RWPE2 (cell line): ENCODE measurements around the gene IL23R.
"Not testable (repeated sequence)": the region's sequence is repeated elsewhere in the genome, so short reads cannot be mapped to it uniquely, and the experiment has no call there.

ENCODE experiments used
- ATAC-seq: fragments of 200-7000 bp; cut with Tn5 transposase; 3 replicates; pipeline ENCODE4 v1.9.1; 2021; ENCODE audit warnings: low read depth
- DNase-seq: peaks from one replicate; pipeline ENCODE4 v3.0.0-alpha.2; 2020; ENCODE audit warnings: low spot score
- H3K27ac ChIP-seq: fragments of 450-650 bp; 2 replicates; pipeline ENCODE4 v1.5.1; 2017; ENCODE audit warnings: mild to moderate bottlenecking; ENCODE audit not compliant: poor library complexity, severe bottlenecking
- H3K27me3 ChIP-seq: fragments of 250-450 bp; sonication (Bioruptor Pico); 2 replicates; pipeline ENCODE4 v1.5.1; 2021; ENCODE audit warnings: mild to moderate bottlenecking, moderate library complexity; ENCODE audit not compliant: insufficient read depth, poor library complexity, severe bottlenecking
- H3K36me3 ChIP-seq: fragments of 250-450 bp; sonication (Bioruptor Pico); 2 replicates; pipeline ENCODE4 v1.5.1; 2020; ENCODE audit warnings: low read depth, mild to moderate bottlenecking, moderate library complexity
- H3K4me1 ChIP-seq: fragments of 250-450 bp; sonication (Bioruptor Pico); 2 replicates; pipeline ENCODE4 v1.5.1; 2021; ENCODE audit warnings: mild to moderate bottlenecking, moderate library complexity; ENCODE audit not compliant: insufficient read depth, poor library complexity, severe bottlenecking
- H3K4me3 ChIP-seq: fragments of 250-450 bp; sonication (Bioruptor Pico); 2 replicates; pipeline ENCODE4 v1.5.1; 2021; ENCODE audit warnings: mild to moderate bottlenecking, moderate library complexity; ENCODE audit not compliant: severe bottlenecking
- H3K9me3 ChIP-seq: fragments of 250-450 bp; sonication (Bioruptor Pico); 2 replicates; pipeline ENCODE4 v1.5.1; 2021; ENCODE audit warnings: mild to moderate bottlenecking, moderate library complexity; ENCODE audit not compliant: severe bottlenecking
- TF ChIP-seq, protein P1 (sequence below): fragments of 450-650 bp; IDR thresholded peaks from one replicate; pipeline ENCODE4 v1.5.1; 2017; ENCODE audit warnings: mild to moderate bottlenecking, moderate library complexity; ENCODE audit not compliant: poor library complexity, severe bottlenecking

Gene IL23R

GRCh38 chr1:67142931-67143330, 23.3 kb upstream of the IL23R start:
- Histone ChIP-seq H3K27ac (no peak overlapping the region), H3K9me3 (no peaks in the 10 kb centered on the region), H3K4me1 (no peaks in the 10 kb centered on the region), H3K36me3 (no peaks in the 10 kb centered on the region), H3K4me3 (no peak overlapping the region), H3K27me3 (no peaks in the 10 kb centered on the region)
- DNase-seq (no peak), ATAC-seq (no peak)
- TF ChIP-seq, protein P1, sequence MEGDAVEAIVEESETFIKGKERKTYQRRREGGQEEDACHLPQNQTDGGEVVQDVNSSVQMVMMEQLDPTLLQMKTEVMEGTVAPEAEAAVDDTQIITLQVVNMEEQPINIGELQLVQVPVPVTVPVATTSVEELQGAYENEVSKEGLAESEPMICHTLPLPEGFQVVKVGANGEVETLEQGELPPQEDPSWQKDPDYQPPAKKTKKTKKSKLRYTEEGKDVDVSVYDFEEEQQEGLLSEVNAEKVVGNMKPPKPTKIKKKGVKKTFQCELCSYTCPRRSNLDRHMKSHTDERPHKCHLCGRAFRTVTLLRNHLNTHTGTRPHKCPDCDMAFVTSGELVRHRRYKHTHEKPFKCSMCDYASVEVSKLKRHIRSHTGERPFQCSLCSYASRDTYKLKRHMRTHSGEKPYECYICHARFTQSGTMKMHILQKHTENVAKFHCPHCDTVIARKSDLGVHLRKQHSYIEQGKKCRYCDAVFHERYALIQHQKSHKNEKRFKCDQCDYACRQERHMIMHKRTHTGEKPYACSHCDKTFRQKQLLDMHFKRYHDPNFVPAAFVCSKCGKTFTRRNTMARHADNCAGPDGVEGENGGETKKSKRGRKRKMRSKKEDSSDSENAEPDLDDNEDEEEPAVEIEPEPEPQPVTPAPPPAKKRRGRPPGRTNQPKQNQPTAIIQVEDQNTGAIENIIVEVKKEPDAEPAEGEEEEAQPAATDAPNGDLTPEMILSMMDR, result no peak

DNA sequence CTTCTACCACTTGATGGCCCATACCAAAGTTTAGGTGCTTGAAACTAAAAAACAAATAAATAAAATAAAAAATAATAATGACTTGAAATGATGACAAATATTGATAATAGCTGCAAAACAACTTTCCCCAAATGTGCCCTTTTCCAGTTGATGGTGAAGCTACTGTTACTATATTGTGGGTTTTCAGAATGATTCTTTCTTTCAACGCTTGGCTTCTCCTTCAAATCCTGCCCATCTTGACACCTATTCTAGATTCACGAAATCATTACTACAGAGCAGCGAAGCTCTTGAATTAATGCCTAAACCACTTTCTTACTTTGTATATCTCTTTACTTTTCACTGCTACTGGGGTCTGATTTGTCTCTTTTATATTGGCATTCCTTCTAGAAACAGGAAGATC, 22.3 kb upstream of the IL23R start:
- Histone ChIP-seq H3K4me3 (no peak overlapping the region), H3K27me3 (no peaks in the 10 kb centered on the region), H3K27ac (no peak overlapping the region), H3K9me3 (no peaks in the 10 kb centered on the region), H3K36me3 (no peaks in the 10 kb centered on the region), H3K4me1 (no peaks in the 10 kb centered on the region)
- TF ChIP-seq, protein P1, result no peak
- DNase-seq (no peak), ATAC-seq (no peak)

DNA sequence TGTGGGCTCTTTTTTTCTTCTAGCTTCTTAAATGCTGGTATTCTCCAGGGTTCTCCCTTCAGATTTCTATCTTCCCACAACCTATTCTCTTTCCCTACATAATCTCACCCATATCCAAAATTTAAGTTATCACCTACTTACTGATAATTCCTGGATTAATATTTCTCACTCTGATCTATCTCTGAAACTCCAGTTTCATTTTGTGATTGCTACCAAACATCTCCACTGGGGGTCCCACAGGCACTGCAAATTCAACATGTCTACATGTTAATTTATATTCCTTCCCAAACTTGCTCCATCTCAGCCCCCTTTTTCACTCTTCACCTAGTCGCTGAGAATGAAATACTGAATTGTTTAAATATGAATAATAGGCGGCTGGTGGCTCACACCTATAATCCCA, 21.6 kb upstream of the IL23R start:
- no peaks in the 10 kb centered on the region for H3K36me3 ChIP-seq
- TF ChIP-seq, protein P1, result peak; percentile 62
- H3K27ac ChIP-seq, result no peak overlapping the region
- DNase-seq (no peak), ATAC-seq (no peak)
- no peaks in the 10 kb centered on the region for H3K4me1 ChIP-seq
- no peaks in the 10 kb centered on the region for H3K27me3 ChIP-seq
- H3K4me3 ChIP-seq, result no peak overlapping the region
- H3K9me3 ChIP-seq, result no peaks in the 10 kb centered on the region

DNA sequence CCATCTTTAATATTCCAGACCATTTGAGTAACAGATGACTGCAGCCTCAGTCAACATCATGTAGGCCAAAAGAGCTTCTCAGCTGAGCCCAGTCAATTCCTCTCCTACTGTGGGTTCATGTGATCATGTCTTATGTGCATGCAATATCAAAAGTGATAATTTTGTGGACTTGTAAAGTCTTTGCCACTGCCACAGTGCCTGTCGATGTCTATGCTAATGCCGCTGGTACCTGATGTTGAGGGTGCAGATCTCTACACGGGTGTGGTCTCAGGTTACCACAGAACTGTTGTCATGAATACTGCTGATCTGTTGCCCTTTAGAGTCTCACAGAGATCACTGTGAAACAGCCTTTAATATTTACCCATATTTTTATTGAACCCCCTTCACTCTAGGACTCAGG, 20.2 kb upstream of the IL23R start:
- H3K4me1 ChIP-seq, result no peaks in the 10 kb centered on the region
- ATAC-seq (no peak), DNase-seq (no peak)
- no peak overlapping the region for H3K4me3 ChIP-seq
- H3K27ac ChIP-seq, result no peak overlapping the region
- TF ChIP-seq, protein P1, result no peak
- no peaks in the 10 kb centered on the region for H3K9me3 ChIP-seq
- no peaks in the 10 kb centered on the region for H3K27me3 ChIP-seq
- H3K36me3 ChIP-seq, result no peaks in the 10 kb centered on the region

GRCh38 chr1:67146539-67146938, 19.7 kb upstream of the IL23R start:
- no peaks in the 10 kb centered on the region for H3K27me3 ChIP-seq
- DNase-seq (no peak), ATAC-seq (no peak)
- H3K9me3 ChIP-seq, result no peaks in the 10 kb centered on the region
- no peak overlapping the region for H3K4me3 ChIP-seq
- H3K27ac ChIP-seq, result no peak overlapping the region
- TF ChIP-seq, protein P1, result no peak
- no peaks in the 10 kb centered on the region for H3K36me3 ChIP-seq
- H3K4me1 ChIP-seq, result no peaks in the 10 kb centered on the region

GRCh38 chr1:67147973-67148372, 18.3 kb upstream of the IL23R start:
- H3K9me3 ChIP-seq, H3K4me1 ChIP-seq, H3K27ac ChIP-seq, ATAC-seq, H3K36me3 ChIP-seq, DNase-seq, H3K4me3 ChIP-seq, H3K27me3 ChIP-seq: not testable (repeated sequence)
